OCI-LY1 (cell line): ENCODE measurements around the gene EIPR1.

ENCODE experiments used
- CTCF ChIP-seq: fragments of 200-600 bp; sonication (generic), shearing (Covaris generic); IDR thresholded peaks from 2 replicates; pipeline ENCODE4 v1.5.1; 2017; ENCODE audit warnings: mild to moderate bottlenecking, antibody characterized with exemption, low read length, moderate library complexity, mixed read lengths
- EZH2 ChIP-seq: fragments of 200-600 bp; sonication (generic), shearing (Covaris generic); IDR thresholded peaks from 2 replicates; pipeline ENCODE4 v1.8.0; 2017; ENCODE audit warnings: borderline replicate concordance, mixed run types, mild to moderate bottlenecking, antibody characterized with exemption, low read length, moderate library complexity, mixed read lengths

- no peak for TF ChIP-seq CTCF
- no peak for TF ChIP-seq EZH2
Measured at GRCh38 chr2:3265471-3265870, 112.1 kb downstream of the EIPR1 start.
